Type B pancreatic cell (in vitro differentiated cells): ENCODE results near the gene SPG7. TPM values are rescaled to one million over a fixed set of nuclear protein-coding genes. Genes with fewer than 3 reads are reported as not detected.

ENCODE experiments used
- DNase-seq: peaks from one replicate; pipeline ENCODE4 v3.0.0; 2021; ENCODE audit warnings: mixed read lengths; ENCODE audit not compliant: unreplicated experiment; ENCODE audit errors: extremely low spot score
- H3K27ac Mint-ChIP-seq: 2 replicates; pipeline ENCODE4 v1.8.0; 2021; ENCODE audit warnings: mild to moderate bottlenecking, mixed read lengths
- H3K27me3 Mint-ChIP-seq: 2 replicates; pipeline ENCODE4 v1.8.0; 2021; ENCODE audit warnings: mixed read lengths
- H3K36me3 Mint-ChIP-seq: 2 replicates; pipeline ENCODE4 v1.8.0; 2021; ENCODE audit warnings: mixed read lengths
- H3K4me1 Mint-ChIP-seq: one replicate; pipeline ENCODE4 v1.8.0; 2021; ENCODE audit warnings: mixed read lengths; ENCODE audit not compliant: unreplicated experiment
- H3K4me3 Mint-ChIP-seq: 2 replicates; pipeline ENCODE4 v1.8.0; 2021; ENCODE audit warnings: mild to moderate bottlenecking, mixed read lengths
- H3K9me3 Mint-ChIP-seq: 2 replicates; pipeline ENCODE4 v1.8.0; 2021; ENCODE audit warnings: mixed read lengths
- CTCF ChIP-seq: fragments of 200-600 bp; sonication (generic); conservative IDR thresholded peaks from 2 replicates; pipeline ENCODE4 v1.5.0; 2021; ENCODE audit warnings: antibody characterized with exemption, mild to moderate bottlenecking
- total RNA-seq: library from RNA; stranded (reverse); gene quantifications from 2 replicates; pipeline ENCODE4 v1.2.1, GENCODE V29; 2021; ENCODE audit warnings: low replicate concordance

SPG7 gene
- total RNA-seq, 1 donor from 2014 or later, result 129 TPM

GRCh38 chr16:89502081-89502843 lies 5.9 kb upstream of the SPG7 start:
- no peak for DNase-seq
- Mint-ChIP-seq H3K27ac (peak overlapping the region; percentile 98), H3K9me3 (no peaks in the 10 kb centered on the region), H3K4me1 (peaks cover 25% of the 10 kb centered on the region), H3K36me3 (no peaks in the 10 kb centered on the region), H3K4me3 (peak overlapping the region; percentile 77), H3K27me3 (no peaks in the 10 kb centered on the region)
- no peak for TF ChIP-seq CTCF

GRCh38 chr16:89504091-89504490 lies 4.1 kb upstream of the SPG7 start:
- no peaks in the 10 kb centered on the region for H3K9me3 Mint-ChIP-seq
- DNase-seq, result no peak
- H3K4me1 Mint-ChIP-seq, result peaks cover 26% of the 10 kb centered on the region
- H3K27ac Mint-ChIP-seq, result peak overlapping the region; percentile 84
- H3K4me3 Mint-ChIP-seq, result no peak overlapping the region
- H3K27me3 Mint-ChIP-seq, result no peaks in the 10 kb centered on the region
- no peak for TF ChIP-seq CTCF
- H3K36me3 Mint-ChIP-seq, result no peaks in the 10 kb centered on the region

GRCh38 chr16:89505204-89506112 lies 2.7 kb upstream of the SPG7 start:
- H3K9me3 Mint-ChIP-seq, result no peaks in the 10 kb centered on the region
- DNase-seq, result no peak
- no peaks in the 10 kb centered on the region for H3K27me3 Mint-ChIP-seq
- H3K36me3 Mint-ChIP-seq, result no peaks in the 10 kb centered on the region
- peak overlapping the region; percentile 93 for H3K27ac Mint-ChIP-seq
- peak overlapping the region; percentile 80 for H3K4me3 Mint-ChIP-seq
- peaks cover 26% of the 10 kb centered on the region for H3K4me1 Mint-ChIP-seq
- no peak for TF ChIP-seq CTCF

- H3K4me1 Mint-ChIP-seq, result peaks cover 26% of the 10 kb centered on the region
- no peak for DNase-seq
- H3K27ac Mint-ChIP-seq, result peak overlapping the region; percentile 93
- H3K27me3 Mint-ChIP-seq, result no peaks in the 10 kb centered on the region
- no peak for TF ChIP-seq CTCF
- peak overlapping the region; percentile 80 for H3K4me3 Mint-ChIP-seq
- no peaks in the 10 kb centered on the region for H3K9me3 Mint-ChIP-seq
- no peaks in the 10 kb centered on the region for H3K36me3 Mint-ChIP-seq
Measured at GRCh38 chr16:89506113-89506504, 2.1 kb upstream of the SPG7 start.

- no peaks in the 10 kb centered on the region for H3K27me3 Mint-ChIP-seq
- TF ChIP-seq CTCF, result no peak
- no peak for DNase-seq
- H3K36me3 Mint-ChIP-seq, result no peaks in the 10 kb centered on the region
- H3K27ac Mint-ChIP-seq, result peak overlapping the region; percentile 85
- peaks cover 26% of the 10 kb centered on the region for H3K4me1 Mint-ChIP-seq
- H3K4me3 Mint-ChIP-seq, result peak overlapping the region; percentile 85
- no peaks in the 10 kb centered on the region for H3K9me3 Mint-ChIP-seq
Measured at GRCh38 chr16:89506791-89507191, 1.4 kb upstream of the SPG7 start.
